GM18505 (cell line): Measurements from ENCODE around the gene SMIM5.
A peak's percentile ranks its signal among the peaks of the same experiment; 100 is the strongest.

Experiments used
- ATAC-seq: cut with Tn5 transposase; IDR thresholded peaks from one replicate; pipeline ENCODE4 v1.9.1; 2021; ENCODE audit not compliant: unreplicated experiment
- POLR2A ChIP-seq: IDR thresholded peaks from 4 replicates; pipeline ENCODE4 v1.6.1; 2011; ENCODE audit warnings: borderline replicate concordance; ENCODE audit not compliant: insufficient read depth, insufficient read length; ENCODE audit errors: extremely low read depth

The SMIM5 gene

DNA sequence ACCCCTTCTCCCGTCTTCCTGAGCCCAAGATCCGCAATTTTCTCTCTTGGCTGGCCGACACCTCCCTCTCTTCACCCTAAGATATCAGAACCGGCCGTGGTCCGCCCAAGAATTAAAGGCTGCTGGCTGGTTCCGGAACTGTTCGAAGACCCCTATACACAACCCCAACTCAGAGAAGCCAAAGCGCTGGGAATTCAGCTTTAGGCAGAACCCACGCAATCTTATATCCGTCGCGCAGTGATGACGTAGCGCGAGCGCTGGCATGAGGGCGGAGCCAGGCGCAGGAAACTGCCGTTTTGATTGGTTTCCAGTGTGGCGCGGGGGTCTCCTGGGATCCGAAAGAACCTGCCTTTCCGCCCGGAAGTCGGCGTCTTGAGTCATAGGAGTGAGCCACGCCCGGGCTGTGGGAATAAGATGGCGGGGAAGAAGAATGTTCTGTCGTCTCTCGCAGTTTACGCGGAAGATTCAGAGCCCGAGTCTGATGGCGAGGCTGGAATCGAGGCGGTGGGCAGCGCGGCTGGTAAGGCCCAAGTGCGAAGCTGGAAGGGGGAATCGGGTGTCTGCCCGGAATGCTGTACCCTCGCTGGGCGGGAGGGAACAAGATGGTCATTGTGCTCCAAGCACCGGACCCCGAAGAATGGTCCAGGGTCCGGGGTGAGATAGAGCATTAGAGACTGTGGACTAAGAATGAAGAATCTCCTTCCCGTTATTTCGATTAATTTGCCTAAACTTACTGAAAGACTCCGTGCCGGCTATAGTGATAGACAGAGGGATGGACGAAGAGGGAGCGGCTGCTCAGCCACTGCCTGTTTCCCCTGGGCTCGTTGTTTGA is 33.9 kb downstream of the SMIM5 start, which contains the start of the genes RECQL5 and SAP30BP:
TSS of gene RECQL5 (minus strand) at position 196 of the 832 bp plus-strand sequence. CDS start 597 bp downstream, outside the sequence.
TSS of gene SAP30BP (plus strand) at position 380 of the 832 bp plus-strand sequence. CDS start at position 415, 35 bp downstream.
- ATAC-seq = peak; percentile 69
- TF ChIP-seq POLR2A = peak; percentile 79

DNA sequence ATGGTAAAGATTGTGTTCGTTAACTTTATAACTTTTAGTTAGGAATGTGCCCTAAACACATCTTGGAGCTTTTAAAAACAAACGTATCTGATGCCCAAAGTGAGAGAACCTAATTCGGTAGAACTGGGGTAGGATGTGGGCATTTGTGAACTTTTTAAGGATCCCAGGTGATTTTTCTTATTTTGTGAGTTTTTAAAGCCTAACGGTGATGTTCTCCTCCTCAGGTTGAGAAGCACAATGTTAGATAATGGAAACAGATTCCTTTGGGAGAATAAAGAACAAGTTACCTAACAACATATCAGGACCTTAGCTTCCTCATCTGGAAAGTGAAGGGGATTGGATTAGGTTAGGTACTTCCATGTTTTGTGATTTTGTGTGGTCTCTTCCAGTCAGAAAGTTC is 34.6 kb downstream of the SMIM5 start:
- TF ChIP-seq POLR2A = no peak
- no peak for ATAC-seq

DNA sequence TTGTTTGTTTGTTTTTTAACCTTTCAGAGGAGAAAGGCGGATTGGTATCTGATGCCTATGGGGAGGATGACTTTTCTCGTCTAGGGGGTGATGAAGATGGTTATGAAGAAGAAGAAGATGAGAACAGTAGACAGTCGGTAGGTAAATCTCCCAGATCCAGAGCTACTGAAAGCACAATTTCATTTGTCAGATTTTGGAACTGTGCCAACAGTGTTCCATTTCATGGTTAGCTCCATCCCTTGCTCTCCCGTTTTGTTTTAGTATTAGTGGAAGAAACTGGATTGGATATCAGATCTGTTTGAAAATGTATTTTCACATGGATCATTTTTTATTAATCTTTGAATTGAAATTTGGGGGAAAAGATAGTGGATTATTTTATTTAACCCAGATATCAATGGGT is 35.3 kb downstream of the SMIM5 start:
- no peak for ATAC-seq
- no peak for TF ChIP-seq POLR2A

GRCh38 chr17:75670868-75671267 is 37.6 kb downstream of the SMIM5 start:
- no peak for TF ChIP-seq POLR2A
- ATAC-seq = no peak

DNA sequence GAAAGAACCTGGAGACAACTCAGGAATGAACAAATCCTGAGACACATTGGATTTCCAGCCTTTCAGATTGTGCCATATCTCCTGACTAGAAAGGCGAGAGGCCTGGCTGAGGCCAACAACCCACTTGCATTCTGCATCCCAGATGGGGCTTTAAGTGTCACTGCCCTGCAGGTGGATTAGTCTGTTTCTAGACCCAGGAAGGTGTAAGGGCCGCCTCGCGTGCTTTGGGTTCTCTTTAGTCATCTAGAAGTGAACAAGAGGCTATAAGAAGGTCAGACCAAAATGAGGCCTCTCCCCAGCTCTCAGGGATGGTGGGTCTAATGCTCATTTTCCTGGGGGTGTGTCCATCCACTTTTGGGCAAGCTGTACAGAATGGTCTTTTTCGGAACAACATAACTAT is 38.8 kb downstream of the SMIM5 start:
- no peak for ATAC-seq
- no peak for TF ChIP-seq POLR2A

GRCh38 chr17:75673487-75673886 is 40.3 kb downstream of the SMIM5 start:
- ATAC-seq = no peak
- no peak for TF ChIP-seq POLR2A

- TF ChIP-seq POLR2A = no peak
- ATAC-seq = no peak
Observed at GRCh38 chr17:75676461-75676860, 43.2 kb downstream of the SMIM5 start.

DNA sequence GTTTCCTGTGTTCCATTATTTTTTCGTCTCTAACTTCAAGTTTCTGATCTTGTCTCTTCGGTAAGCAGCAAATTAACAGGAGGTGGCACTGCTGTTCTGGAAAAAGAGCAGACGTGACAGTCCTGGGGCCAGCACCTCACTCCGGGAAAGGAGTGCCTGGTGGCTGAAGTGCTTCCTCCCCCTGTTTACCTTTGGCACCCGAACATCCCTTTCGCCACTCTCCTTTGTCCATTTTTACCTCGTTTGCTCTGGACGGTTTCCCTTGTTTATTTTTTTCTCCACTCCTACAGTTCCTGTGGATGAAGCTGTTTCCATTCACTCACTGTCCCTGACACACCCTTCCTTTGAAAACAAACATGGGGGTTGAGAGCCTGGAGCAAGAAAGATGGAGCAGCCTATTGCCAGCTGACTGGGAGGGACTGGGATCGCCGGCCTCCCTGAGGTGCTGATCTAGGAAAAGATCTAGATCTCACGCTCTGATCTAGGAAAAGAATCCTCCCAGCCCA is 46.5 kb downstream of the SMIM5 start:
- no peak for ATAC-seq

DNA sequence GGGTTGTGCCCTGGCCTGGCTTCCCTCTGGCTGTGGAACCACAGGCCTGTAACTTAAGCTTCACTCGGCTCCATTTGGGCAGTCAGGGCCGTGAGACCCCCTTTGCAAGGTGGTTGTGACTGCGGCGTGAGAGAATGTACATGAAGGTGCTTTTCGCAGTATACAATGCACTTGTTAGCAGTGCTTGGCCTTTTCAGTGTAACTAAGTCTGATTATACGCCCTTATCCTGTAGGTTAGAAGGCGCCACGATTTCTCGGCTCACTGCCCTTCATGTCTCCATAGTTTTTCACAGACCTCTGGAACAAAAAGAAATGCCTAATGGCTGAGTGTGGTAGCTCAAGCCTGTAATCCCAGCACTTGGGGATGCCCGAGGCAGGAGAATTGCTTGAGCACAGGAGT is 47.2 kb downstream of the SMIM5 start:
- no peak for TF ChIP-seq POLR2A
- no peak for ATAC-seq

More for the DNA sequence above, 46.5 kb downstream of the SMIM5 start:
- no peak for TF ChIP-seq POLR2A

DNA sequence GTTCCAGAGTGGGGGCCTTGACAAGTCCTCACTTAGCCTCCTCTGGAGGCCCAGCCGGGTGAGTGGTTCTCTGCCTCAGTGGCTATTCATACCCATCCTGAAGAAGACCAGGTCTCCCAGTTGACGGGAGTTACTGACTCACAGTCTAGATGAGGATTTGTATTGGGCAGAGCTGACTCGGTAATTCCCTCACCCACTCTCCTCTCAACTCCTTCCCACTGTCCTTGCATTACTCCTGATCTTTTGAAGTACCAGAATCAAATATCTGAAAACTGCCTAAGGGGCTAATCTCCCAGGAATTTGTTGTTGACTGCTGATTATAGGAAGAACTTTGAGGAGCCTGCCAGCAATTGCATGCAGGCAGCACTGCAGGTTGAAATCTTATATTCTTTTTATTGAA is 48.1 kb downstream of the SMIM5 start:
- ATAC-seq = no peak
- no peak for TF ChIP-seq POLR2A

GRCh38 chr17:75683583-75683982 is 50.3 kb downstream of the SMIM5 start:
- TF ChIP-seq POLR2A = no peak
- no peak for ATAC-seq

- ATAC-seq = no peak
- TF ChIP-seq POLR2A = no peak
Observed at GRCh38 chr17:75684249-75684648, 51.0 kb downstream of the SMIM5 start.

DNA sequence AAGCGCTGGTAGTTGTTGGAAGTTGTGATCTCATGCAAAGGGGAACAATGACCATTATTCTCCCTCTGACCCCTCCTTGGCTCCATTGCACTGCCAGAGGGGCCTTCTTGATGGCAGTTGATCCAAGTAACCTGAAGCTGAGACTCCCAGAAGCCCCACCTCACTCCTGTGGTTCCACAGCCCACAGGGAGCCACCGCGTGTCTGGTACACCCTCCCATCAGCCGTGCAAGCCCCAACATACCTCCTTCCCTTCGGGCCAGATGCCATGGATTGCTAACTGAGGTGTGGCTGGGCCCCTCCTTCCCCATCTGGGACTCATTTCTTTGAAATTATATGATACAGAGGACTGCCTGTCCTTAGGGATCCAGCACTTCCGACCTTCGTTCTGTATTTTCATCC is 51.7 kb downstream of the SMIM5 start:
- ATAC-seq = no peak
- TF ChIP-seq POLR2A = no peak

DNA sequence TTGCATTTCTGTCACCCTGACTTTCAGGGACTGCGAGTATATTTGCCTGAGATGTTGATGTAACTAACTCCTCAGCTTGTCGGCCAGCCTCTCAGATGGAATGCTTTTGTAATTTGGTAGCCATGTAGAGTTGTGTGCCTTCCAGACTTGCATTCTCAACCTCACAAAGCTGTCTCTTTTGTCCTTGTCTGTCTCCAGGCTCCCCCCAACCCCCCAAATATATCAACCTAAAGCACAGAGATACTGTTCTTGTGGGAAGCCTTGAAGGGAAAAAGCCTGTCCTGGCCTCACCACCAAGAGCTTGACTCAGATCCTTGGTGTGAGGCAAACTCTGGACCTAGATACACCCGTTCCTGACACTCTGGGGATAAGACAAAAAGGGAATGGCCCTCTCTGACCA is 52.3 kb downstream of the SMIM5 start:
- TF ChIP-seq POLR2A = no peak
- no peak for ATAC-seq
